IMR-90 (cell line): ENCODE data around the gene PHOX2A. TPM values are rescaled to one million over a fixed set of nuclear protein-coding genes. Genes with fewer than 3 reads are reported as not detected.
"Not testable (repeated sequence)": the region's sequence is repeated elsewhere in the genome, so short reads cannot be mapped to it uniquely, and the experiment has no call there.

Experiments used
- ATAC-seq: fragments of 200-7000 bp; cut with Tn5 transposase; 2 replicates; pipeline ENCODE4 v1.9.1; 2020; ENCODE audit warnings: low read depth, mild to moderate bottlenecking, moderate library complexity
- BruUV-seq: library from RNA; stranded (reverse); fragments of 400-500 nt; replicated peaks from 2 replicates; lab custom pipeline; 2021; lab: Mats Ljungman, UMichigan
- CTCF ChIA-PET: fragments of 300-600 bp; formaldehyde crosslinking; extraction: SDS; loops from one replicate; lab custom pipeline; 2021; ENCODE audit warnings: antibody characterized with exemption; lab: Yijun Ruan, JAX
- POLR2A ChIA-PET: fragments of 300-600 bp; sonication (Branson Sonifier 250); formaldehyde crosslinking; loops from one replicate; lab custom pipeline; 2022; ENCODE audit warnings: antibody characterized with exemption; ENCODE audit not compliant: unreplicated experiment; lab: Charles Lee
- DNase-seq: peaks from one replicate; pipeline ENCODE4 v3.0.0; 2013
- H2AFZ ChIP-seq: replicated peaks from 2 replicates; pipeline ENCODE3; 2013; ENCODE audit warnings: low read length, mild to moderate bottlenecking; ENCODE audit not compliant: poor library complexity
- H2AK5ac ChIP-seq: 2 replicates; pipeline ENCODE4 v1.6.1; 2013; ENCODE audit warnings: low read depth, low read length, inconsistent platforms
- H2AK9ac ChIP-seq: replicated peaks from 2 replicates; pipeline ENCODE3; 2013; ENCODE audit warnings: mild to moderate bottlenecking, low read depth, low read length, moderate library complexity; ENCODE audit not compliant: poor library complexity
- H2BK120ac ChIP-seq: 2 replicates; pipeline ENCODE4 v1.6.1; 2013; ENCODE audit warnings: low read depth, low read length, inconsistent platforms
- H2BK15ac ChIP-seq: 3 replicates; pipeline ENCODE4 v1.6.1; 2013; ENCODE audit warnings: low read depth, low read length, inconsistent platforms
- H2BK20ac ChIP-seq: 2 replicates; pipeline ENCODE4 v1.6.1; 2013; ENCODE audit warnings: low read depth, mild to moderate bottlenecking, inconsistent platforms, low read length, moderate library complexity
- H2BK5ac ChIP-seq: 2 replicates; pipeline ENCODE4 v1.6.1; 2013; ENCODE audit warnings: mild to moderate bottlenecking, low read depth, low read length, inconsistent platforms; ENCODE audit not compliant: poor library complexity, severe bottlenecking
- H3K14ac ChIP-seq: replicated peaks from 2 replicates; pipeline ENCODE4 v1.6.1; 2013; ENCODE audit warnings: low read depth, low read length, inconsistent platforms
- H3K18ac ChIP-seq: 2 replicates; pipeline ENCODE4 v1.6.1; 2013; ENCODE audit warnings: low read depth, low read length, control low read depth
- H3K23ac ChIP-seq: 2 replicates; pipeline ENCODE4 v1.6.1; 2013; ENCODE audit warnings: low read depth, low read length, inconsistent platforms
- H3K27ac ChIP-seq: 2 replicates; pipeline ENCODE4 v1.5.1; 2013; ENCODE audit warnings: mild to moderate bottlenecking, control low read depth, low read length; ENCODE audit not compliant: insufficient read depth
- H3K27me3 ChIP-seq: 2 replicates; pipeline ENCODE4 v1.6.1; 2013; ENCODE audit warnings: low read length; ENCODE audit not compliant: control insufficient read depth, insufficient read depth
- H3K36me3 ChIP-seq: 2 replicates; pipeline ENCODE4 v1.6.1; 2013; ENCODE audit warnings: low read length, mixed read lengths; ENCODE audit not compliant: control insufficient read depth, insufficient read depth
- H3K4ac ChIP-seq: 2 replicates; pipeline ENCODE4 v1.6.1; 2013; ENCODE audit warnings: low read depth, low read length, inconsistent platforms
- H3K4me1 ChIP-seq: 2 replicates; pipeline ENCODE4 v1.6.1; 2013; ENCODE audit warnings: low read length, mixed read lengths; ENCODE audit not compliant: control insufficient read depth, insufficient read depth
- H3K4me2 ChIP-seq: 2 replicates; pipeline ENCODE4 v1.6.1; 2013; ENCODE audit warnings: low read depth, mild to moderate bottlenecking, control low read depth, low read length, moderate library complexity
- H3K4me3 ChIP-seq: 2 replicates; pipeline ENCODE4 v1.5.1; 2013; ENCODE audit warnings: low read depth, mild to moderate bottlenecking, control low read depth, low read length, moderate library complexity; ENCODE audit not compliant: insufficient read depth
- H3K56ac ChIP-seq: 2 replicates; pipeline ENCODE4 v1.6.1; 2013; ENCODE audit warnings: low read length, inconsistent platforms; ENCODE audit not compliant: insufficient read depth; ENCODE audit errors: extremely low read depth
- H3K79me1 ChIP-seq, 2 experiments: 2 replicates each; pipeline ENCODE4 v1.6.1; 2013; ENCODE audit warnings: low read length in 2 of 2, inconsistent platforms in 1 of 2, low read depth in 1 of 2
- H3K9ac ChIP-seq: 2 replicates; pipeline ENCODE4 v1.6.1; 2013; ENCODE audit warnings: low read depth, low read length, control low read depth
- H3K9me1 ChIP-seq: 2 replicates; pipeline ENCODE4 v1.6.1; 2013; ENCODE audit warnings: low read length, inconsistent platforms; ENCODE audit not compliant: insufficient read depth
- H3K9me3 ChIP-seq: 2 replicates; pipeline ENCODE4 v1.6.1; 2013; ENCODE audit warnings: low read length; ENCODE audit not compliant: control insufficient read depth, insufficient read depth
- H4K20me1 ChIP-seq: 2 replicates; pipeline ENCODE4 v1.6.1; 2013; ENCODE audit warnings: low read length, inconsistent platforms; ENCODE audit not compliant: insufficient read depth
- H4K5ac ChIP-seq: 2 replicates; pipeline ENCODE4 v1.6.1; 2013; ENCODE audit warnings: mild to moderate bottlenecking, low read depth, low read length, control low read depth
- H4K8ac ChIP-seq, 2 experiments: 2 replicates each; pipeline ENCODE4 v1.6.1; 2013; ENCODE audit warnings: low read depth in 2 of 2, low read length in 2 of 2, control low read depth in 1 of 2, inconsistent platforms in 1 of 2
- H4K91ac ChIP-seq: 2 replicates; pipeline ENCODE4 v1.6.1; 2013; ENCODE audit warnings: low read depth, low read length, inconsistent platforms; ENCODE audit not compliant: insufficient read depth
- WGBS, 2 experiments: methylation state at CpG; one replicate each; pipeline versions ENCODE4 v1.1.5 to v1.1.7; 2013; ENCODE audit warnings: missing lambda C conversion rate in 2 of 2; ENCODE audit not compliant: insufficient read length in 1 of 2; ENCODE audit errors: extremely low coverage in 2 of 2; 5-methylcytosine and 5-hydroxymethylcytosine counted together
- dilution Hi-C: fragments of 300-500 bp; cut with HindIII; formaldehyde crosslinking; loops from one replicate; pipeline ENCODE4 v1.14.3; 2018; ENCODE audit warnings: low sequenced_read_pairs; ENCODE audit not compliant: unreplicated experiment
- in situ Hi-C: fragments of 300-500 bp; cut with MboI; formaldehyde crosslinking; loops from 3 replicates; pipeline ENCODE4 v1.14.3; 2019; ENCODE audit warnings: low sequenced_read_pairs, inconsistent platforms, mixed read lengths
- intact Hi-C: fragments of 100-400 bp; cut with micrococcal nuclease; formaldehyde crosslinking; loops from 2 replicates; pipeline ENCODE4 v1.10.0; 2022
- polyA plus RNA-seq, 3 experiments: library from polyadenylated mRNA; depleted of rRNA; stranded (reverse); fragments of >200 nt; gene quantifications; 2 replicates each; pipeline ENCODE4 v1.2.3, GENCODE V29; 2012; ENCODE audit warnings: low replicate concordance in 1 of 3
- total RNA-seq: library from RNA; depleted of rRNA; stranded (reverse); fragments of >200 nt; gene quantifications from 2 replicates; pipeline ENCODE4 v1.2.3, GENCODE V29; 2012

PHOX2A gene
- total and polyA plus RNA-seq, 2 of the 4 experiments (the other 2 are of a cell fraction): not detected

- dilution Hi-C loops, H3K79me1 ChIP-seq, in situ Hi-C loops, H3K4me1 ChIP-seq, H3K14ac ChIP-seq, H3K4me3 ChIP-seq, H3K23ac ChIP-seq, ATAC-seq, H3K27me3 ChIP-seq, H3K56ac ChIP-seq, H2AFZ ChIP-seq, H3K9me3 ChIP-seq, intact Hi-C loops, H4K91ac ChIP-seq, H2BK20ac ChIP-seq, H3K4me2 ChIP-seq, H3K27ac ChIP-seq, DNase-seq, H4K5ac ChIP-seq, H2BK120ac ChIP-seq, H3K4ac ChIP-seq, H2BK5ac ChIP-seq, H4K20me1 ChIP-seq, H3K9ac ChIP-seq, BruUV-seq, H4K8ac ChIP-seq, POLR2A ChIA-PET, H3K18ac ChIP-seq, H3K36me3 ChIP-seq, H2AK5ac ChIP-seq, H2BK15ac ChIP-seq, H2AK9ac ChIP-seq, H3K9me1 ChIP-seq, CTCF ChIA-PET: not testable (repeated sequence)
- 92% methylated on average over 32 of the region's 43 CpGs; no CpG with 5 or more reads in 1 of the 2 experiments for WGBS, 2 experiments
Measured at GRCh38 chr11:72201445-72201844, 42.5 kb downstream of the PHOX2A start.
